HG03135 (cell line): ENCODE measurements around the gene PPP2R2C.

Source experiments
- ATAC-seq: cut with Tn5 transposase; IDR thresholded peaks from one replicate; pipeline ENCODE4 v1.9.1; 2021; ENCODE audit warnings: mild to moderate bottlenecking, moderate library complexity; ENCODE audit not compliant: unreplicated experiment

Gene PPP2R2C

DNA sequence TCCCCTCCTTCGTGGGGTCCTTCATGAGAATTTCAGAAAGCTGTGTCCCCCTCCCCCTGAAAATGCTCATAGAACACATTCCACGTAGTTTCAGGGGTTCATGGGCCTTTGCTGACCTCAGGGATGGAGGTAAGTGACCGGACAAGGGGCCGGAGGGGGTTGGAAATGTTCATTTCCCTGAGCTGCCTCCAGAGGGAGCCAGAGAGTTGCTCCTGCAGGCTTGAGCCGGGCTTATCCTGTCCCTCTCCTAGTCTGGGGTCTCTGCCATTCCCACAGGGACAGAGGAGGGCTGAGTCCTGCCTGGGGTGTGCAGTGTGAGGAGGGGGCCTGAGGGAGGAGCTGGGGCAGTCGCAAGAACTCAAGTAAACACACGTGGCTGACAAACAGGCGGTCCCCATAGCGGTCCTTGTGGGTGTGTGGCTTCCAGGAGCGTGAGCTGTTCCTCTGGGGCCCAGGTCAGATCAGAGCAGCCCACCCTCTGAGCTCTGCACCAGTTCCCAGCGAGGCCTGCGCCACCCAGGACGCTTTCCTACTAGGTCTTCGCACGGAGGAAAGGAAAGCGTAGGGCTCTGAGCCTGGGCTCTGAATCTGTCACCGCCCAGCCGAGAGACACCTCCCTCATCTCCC, 140.3 kb downstream of the PPP2R2C start:
- no peak for ATAC-seq

DNA sequence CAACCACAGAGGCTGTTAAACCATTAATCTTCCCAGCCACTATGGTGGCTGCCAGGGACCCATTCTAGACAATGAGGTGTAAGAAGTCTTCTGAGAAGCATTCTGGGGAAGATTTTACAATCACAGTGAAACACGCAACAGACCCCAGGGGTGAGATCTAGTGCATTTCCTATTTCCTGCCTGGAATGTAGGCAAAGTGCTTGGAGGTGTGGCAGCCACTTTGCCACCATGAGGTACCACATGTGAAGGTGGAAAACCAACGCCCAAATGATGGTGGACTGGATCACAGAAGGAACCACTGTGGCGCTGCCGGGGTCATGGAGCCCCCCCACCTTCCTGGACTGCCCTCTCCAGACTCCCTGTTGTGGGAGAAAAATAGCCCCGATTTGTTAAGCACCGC, 140.9 kb downstream of the PPP2R2C start:
- no peak for ATAC-seq

DNA sequence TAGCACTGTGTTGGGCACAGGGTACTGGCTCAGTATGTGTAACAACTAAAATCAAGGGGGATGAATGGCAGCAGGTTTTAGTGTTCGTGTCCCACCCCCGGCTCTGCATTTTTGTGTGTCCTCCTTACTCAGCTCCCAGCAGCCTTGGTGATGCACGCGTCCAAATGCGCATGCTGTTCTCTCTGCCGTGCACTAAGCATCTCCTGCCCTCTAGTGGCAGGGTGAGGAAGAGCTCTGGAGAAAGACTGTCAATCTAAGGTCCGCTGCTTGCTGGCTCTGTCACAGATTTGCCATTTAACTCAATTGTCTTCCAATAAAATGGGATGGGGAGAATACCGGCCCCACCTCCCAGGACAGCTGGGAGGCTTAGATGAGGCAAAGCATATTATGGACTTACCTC, 141.4 kb downstream of the PPP2R2C start:
- ATAC-seq = no peak

DNA sequence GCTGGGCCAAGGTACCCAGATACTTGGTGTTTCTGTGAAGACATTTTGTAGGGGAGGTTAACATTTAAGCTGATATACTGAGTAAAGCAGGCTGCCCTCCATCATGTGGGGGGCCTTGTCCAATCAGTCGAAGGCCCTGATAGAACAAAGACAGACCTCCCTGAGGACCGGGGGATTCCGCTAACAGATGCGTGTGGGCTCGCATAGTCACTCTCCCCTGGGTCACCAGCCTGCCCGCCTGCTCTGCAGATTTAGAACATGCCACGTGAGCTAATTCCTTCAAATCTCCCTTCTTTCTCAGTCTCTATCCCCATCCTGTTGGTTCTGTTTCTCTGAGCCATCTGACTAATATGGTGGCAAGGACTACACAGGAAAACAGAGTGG, 142.0 kb downstream of the PPP2R2C start:
- no peak for ATAC-seq

DNA sequence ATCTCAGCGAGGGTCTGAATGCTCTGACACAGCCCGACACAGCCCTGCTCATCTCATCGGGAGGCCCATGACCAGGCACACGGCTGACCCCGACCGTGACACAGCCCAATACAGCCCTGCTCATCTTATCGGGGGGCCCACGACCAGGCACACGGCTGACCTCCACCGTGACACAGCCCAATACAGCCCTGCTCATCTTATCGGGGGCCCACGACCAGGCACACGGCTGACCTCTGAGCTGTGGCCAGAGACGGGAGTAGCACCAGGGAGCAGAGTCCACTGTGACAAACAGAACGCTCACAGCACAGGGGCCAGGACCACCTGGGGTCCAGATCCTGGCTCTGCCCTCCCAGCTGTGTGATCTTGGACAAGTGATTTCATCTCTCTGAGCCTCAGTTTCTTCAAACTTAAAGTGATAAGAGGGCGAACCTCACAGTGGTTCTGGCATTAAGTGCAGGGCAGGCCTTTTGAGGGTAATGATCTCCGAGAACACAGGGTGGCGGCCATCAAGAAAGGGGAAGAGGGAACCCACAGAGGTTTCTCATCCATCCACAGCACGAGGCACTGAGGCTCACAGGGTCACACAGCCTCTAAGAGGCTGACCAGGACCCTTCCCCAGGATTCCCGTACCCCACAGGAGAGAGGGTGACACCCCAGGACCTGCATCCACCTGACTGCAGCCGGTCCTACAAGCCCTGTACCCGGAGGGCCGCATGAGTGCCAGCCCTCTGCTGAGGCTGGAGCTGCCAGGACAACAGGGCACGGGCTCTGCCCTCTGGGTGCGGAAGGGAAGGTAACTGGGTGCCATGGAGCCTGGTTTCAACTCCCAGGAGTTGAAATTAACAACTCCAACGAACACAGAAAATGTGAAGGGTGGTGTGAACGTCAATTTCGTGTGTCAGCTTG, 142.7 kb downstream of the PPP2R2C start:
- no peak for ATAC-seq

DNA sequence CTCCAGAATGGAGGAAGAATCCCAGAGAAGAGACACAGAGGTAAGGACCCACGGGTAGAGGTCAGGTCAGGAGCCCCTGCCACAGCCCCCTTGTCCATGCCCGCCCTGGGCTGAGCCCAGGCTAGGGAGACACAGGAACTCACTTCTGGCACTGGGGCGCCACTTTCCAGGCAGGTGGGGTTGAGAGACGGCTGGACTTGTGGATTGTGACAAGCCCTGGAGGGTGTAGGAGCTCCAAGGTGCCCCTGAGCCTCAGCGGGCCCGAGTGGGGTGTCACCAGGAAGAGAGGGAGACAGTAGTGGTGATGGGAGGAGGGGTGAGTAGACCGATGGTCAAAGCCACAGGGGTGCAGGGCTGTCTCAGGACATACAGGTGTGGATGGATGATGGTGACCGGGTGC, 143.9 kb downstream of the PPP2R2C start:
- ATAC-seq = no peak

DNA sequence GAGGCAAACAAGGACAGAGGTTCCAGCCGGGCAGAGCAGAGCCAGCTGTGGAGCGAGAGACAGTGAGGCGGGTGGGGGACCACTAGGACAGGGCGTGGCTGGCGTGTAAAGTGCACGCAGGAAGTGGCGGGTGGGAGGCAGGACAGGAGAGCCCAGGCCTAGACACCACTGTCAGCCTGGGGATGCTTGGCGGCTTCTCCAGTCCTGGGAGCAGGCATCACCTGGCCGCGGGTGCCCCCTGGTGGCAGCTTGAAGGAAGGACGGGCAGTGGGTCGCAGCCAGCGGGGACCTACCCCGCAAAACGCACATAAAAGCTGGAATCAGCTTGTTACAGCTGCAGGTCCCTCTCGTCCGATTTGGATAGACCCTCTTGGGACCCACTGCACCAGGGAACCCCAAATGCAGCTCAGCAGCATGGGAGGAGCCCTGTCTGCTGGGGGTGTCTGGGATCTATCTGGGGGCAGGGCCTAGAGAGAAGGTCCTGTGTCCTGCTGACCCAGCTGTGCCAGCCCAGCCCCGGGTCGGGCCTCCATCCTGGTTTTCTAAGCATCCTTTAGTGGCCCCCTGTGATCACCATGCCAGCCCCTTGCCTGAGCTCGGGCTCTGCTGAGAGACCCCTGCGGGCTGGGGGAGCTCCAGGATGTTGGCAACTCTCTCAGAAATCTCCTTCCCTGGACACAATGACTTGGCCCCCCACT, 145.0 kb downstream of the PPP2R2C start:
- ATAC-seq = peak; percentile 47

DNA sequence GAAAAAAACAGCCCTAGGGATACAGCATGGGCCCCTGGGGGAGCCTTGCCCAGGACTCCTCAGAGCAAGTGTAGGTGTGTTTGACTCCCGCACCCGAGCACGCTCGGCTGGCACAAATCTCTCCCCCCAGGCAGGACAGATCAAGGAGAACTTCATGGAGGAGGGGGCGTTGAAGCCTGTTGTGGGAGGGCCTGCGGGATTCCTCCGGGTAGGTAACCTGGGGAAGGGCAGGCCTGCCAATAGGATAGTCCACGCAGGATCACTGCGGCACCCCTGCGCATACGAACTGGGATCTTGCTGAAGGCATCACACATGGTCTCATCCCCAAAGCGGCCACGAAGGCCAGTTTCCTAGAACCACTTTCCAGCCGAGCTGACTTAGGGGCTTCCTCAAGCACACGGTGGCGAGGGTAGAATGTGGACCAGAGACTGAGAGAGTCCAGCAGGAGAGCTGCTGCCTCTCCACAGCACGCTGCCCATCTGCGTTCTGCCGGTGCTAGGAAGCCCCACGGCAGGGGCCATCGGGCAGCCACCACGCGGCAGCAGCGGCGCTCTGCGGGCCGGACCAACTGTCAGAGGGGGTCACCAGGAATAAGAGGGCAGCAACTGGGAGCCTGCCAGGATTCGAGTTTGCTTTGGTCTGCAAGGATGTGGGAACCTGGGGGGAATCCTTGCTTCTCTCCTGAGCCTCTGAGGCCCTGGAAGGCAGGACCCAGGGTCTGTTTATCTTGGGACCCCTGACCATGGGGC, 145.9 kb downstream of the PPP2R2C start:
- ATAC-seq = no peak

DNA sequence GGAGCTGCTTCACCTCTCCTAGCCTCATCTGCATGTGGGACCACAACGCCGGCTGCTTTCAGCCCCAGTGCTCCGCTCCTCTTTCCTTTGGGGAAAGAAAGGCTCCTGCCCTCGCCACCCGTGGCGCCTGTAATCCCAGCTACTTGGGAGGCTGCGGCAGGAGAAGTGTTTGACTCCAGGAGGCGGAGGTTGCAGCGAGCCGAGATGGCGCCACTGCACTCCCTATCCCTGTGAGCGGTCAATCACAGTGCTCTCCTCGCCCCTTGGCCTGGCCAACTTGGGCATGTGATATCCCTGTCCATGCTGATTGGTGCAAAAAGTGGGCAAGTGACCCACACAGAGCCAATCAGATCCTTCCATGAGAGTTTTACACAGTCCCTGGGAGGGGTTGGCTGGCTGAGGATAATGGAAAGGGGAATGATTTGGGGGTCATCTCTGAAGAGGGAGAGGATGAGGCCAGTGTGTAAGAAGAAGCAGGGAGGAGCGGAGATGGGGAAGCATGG, 146.6 kb downstream of the PPP2R2C start:
- no peak for ATAC-seq

DNA sequence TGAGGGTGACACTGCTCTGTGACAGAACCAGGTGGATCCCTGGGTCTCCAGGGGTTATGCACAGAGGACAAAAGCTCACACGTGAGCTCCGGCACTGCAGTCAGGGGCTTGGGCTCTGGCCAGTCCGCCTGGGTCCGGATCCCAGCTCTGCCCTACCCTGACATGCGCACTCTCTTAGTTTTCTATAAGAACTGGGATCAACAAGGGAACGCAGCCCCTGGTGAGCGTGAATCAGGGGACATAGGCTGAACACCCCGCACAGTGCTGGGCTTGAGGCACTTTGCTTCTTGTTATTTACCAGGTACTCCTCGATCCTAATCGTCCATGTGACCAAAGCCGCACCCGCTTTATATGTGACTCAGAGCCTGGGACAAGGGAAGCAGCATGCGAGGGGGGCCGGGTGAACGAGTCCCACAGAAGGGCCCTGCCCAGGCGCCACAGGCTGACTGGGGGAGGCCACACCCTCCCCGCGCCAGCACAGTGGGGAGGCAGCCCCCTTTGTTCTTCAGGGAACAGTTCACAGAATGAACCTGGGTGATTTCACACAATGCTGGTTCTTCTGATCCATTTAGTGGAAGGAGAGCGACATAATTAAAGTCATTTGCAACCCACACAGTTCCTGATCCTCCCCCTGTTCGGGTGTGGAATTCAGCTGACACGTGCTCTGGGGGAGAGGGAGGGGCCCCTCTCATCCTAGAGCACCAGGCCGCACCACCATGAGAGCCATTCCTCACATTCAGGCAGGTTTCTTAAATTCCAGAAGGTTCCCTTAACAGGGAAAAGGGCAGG, 147.2 kb downstream of the PPP2R2C start:
- no peak for ATAC-seq

DNA sequence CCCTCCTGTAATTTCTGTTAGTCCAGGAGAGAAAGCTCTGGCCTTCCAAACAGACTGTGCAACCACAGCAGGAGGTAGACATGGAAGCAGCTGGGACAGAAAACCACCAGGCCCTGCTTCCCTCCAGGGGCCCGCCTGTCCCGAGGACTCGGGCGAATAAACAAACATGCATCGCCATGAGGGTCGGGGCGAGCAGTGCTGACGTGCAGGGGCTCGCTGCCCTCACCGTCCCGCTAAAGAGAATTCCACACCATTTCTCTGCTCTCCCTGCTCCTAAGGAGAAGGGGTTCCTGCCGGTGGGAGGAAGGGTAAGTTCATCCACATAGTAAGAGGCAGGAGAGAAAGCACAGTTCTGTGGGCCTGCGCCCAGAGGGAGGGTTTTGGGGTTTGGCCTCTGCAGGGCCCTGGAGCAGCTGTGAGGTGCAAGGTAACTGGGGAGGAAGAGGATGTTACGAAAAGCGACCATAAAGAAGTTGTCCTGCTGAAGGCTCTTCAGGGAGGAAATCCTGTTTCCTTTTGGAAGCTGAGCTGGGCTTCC, 147.9 kb downstream of the PPP2R2C start:
- no peak for ATAC-seq

DNA sequence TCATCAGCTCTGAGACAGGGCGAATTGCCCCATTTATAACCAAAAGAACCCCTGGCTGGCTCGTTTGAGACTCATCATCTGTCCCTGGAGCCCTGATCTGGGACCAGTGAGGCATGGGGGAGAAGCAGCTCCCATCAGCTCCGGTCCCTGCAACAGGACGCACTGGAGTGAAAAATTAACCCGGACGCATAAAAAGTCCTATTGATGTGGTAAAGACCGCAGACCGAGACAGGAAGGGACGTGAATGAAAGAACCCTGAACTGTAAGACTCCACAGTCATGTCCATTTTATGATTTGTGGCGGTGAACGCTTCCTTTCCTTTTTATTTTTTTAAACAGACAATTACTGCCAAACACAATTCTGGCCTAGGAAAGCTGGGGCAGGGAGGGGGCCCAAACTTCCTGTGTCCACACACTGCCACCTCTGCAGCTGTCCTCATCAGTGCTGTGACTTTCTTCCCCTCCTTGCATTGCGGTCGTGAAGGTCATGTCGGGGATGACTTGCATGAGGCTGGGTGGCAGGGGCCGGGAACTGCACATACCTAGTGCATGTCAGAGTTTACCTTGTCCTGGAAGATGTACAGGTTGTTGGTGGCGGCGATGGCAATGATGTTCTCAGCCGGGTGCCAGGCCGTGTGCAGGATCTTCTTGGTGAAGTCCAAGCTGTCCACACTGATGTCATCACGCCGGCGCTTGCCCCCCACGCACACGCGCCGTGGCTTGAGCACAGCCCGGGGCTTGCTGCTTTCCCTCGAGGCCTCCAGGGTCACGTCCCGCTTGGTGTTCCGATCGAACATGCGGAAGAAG, 149.4 kb downstream of the PPP2R2C start:
- no peak for ATAC-seq

DNA sequence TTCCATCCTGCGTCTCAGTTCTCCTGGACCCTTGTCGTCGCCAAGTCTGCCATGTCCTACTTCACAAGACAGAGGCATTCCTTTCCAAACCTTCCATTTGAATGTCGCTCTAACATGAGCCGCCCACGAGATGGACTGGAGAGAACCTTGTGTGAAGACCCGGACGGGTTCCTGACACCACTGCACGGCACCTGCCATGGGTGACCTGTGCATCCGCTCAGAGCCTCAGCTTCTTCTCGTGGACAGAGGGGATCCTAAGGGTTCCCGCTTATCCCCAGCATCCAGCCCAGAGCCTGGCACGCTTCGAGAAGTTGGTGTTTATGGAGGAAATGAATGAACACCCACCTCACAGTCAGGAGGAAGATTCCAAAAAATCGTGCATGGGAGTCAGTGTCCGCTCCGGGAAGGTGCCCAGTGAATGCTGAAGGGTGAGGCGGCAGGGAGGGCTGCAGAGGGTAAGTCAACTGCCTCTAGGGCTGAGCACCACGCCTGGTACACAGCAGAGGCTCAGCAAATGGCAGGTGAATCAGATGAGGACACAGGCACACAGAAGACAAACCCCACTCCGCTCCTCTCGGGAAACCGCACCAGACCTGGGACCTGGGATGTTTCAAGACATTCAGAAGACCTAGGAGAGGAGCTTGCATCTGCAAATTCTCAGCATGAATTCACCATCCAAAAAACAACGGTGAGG, 150.2 kb downstream of the PPP2R2C start:
- no peak for ATAC-seq

DNA sequence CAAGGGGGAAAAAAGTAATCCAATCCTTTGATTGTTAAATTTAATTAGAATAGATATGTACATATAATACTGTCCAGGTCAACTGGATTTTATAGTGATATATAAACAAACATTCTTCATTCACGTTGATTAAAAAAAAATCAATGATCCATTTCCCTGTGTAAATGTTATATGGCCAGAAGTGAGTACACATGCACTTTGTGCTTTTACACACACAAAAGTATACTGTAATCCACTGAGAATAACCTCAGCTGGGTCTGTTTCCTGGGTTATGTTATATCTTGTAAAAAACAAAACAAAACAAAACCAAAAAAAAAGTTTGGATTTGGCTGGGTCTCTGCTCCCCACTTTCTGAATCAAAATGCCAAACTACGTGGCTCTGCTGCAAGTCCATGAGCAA, 151.1 kb downstream of the PPP2R2C start:
- ATAC-seq = no peak

DNA sequence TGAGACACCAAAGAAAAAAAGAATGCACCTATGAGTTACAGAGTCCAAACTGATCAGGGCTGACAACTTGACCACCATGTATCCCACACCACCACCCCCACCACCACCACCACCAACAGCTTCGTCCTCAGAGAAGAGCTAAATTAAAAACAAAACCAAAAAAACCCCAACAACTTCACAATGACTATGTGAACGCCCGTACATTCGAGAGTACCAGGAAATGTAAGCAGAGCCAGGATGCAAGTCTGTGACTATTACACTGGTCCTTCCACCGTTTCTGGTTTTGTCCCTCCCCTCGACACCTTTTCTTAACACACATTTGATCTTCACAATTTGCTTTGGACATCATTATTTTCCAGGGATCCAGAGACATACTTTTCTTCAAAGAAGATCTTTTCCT, 151.8 kb downstream of the PPP2R2C start:
- no peak for ATAC-seq

DNA sequence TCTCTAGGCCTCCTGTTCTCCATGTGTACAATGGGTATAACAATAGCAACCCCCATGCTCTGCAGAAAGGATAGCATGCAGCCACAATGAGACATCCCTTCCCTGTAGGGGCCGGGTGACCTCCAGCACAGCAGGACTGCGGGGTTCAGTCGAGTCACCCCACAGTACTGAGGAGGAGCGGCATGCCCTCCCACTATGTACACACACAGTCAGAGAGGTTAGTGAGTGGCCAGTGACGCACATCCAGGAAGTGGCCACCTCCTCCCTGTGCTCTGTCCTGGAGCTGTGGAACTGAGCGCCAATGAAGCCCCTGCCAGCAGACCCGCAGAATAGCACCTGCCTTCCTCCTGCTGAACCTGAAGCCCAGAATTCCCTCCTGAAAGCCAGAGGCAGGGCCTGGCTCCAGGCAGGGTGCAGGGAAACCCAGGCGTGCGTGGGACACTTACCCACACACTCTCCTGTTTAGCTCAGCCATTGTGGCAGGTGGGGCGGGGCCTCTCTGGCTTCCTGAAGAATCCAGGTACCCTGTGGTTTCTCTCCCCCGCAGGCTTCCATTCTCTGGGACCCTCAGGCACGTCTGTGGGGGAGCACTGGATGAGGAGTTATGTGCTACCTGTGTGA, 152.8 kb downstream of the PPP2R2C start:
- no peak for ATAC-seq

DNA sequence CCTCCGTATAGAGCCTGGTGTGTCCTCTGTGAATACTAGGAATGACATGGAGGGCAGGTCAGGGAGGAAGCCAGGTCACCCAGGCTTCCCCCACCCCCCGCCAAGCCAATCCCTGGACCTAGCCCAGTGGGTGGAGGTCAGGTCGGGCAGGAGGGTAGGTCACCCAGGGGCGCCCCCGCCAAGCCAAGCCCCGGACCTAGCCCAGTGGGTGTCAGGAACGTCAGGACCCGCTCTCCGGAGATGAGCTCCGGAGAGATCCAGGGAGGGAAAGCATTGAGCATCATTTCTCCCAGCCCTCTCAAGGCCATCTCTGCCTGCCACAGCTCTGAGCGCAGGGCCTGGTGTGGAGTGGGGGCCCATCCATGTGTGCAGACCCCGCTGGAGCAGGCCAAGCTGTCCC, 154.2 kb downstream of the PPP2R2C start:
- ATAC-seq = no peak

DNA sequence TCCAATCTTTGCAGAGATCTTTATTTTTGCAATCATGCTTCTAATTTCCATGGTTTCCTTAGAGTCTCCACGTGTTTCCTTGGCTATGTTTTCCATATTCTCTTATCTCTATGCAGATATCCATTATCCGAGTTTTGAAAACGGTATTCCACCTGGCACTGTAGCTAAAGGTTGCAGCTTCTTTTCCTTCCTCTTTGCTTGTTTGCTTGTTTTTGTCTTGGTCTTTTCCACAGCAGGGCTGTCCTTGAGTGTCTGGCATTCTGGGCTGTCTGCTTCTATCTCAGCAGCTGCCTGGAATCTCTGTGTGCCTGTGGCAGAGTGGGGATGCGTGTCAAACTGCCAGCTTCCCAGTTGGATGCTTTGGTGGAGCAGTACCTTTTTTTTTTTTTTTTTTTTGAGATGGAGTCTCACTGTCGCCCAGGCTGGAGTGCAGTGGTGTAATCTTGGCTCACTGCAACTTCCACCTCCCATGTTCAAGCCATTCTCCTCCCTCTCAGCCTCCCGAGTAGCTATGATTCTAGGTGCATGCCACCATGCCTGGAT, 155.9 kb downstream of the PPP2R2C start:
- ATAC-seq = no peak
